Skin of body (tissue), 2 donors: Measurements from ENCODE around the gene TOX2. TPM values are rescaled to one million over a fixed set of nuclear protein-coding genes. Genes with fewer than 3 reads are reported as not detected.

Experiments used
- small RNA-seq: library from RNA; depleted of rRNA; stranded (forward); fragments of <200 nt; gene quantifications from one replicate; pipeline ENCODE3, GENCODE V24; 2014; ENCODE audit warnings: low replicate concordance
- total RNA-seq: library from RNA; depleted of rRNA; stranded (reverse); fragments of >200 nt; gene quantifications from one replicate; pipeline ENCODE4 v1.2.3, GENCODE V29; 2014

TOX2 gene
- total RNA-seq, 1 donor from 2014 or later = 0.89 TPM

Small RNA genes lying within 50 kb of the gene (small RNA-seq; reads per million reads assigned to genes)
- not detected for gene RN7SL443P

Other genes starting within 250 kb of the TOX2 start
- gene MYBL2, start 247.7 kb upstream of the TOX2 start, total RNA-seq = 4.2 TPM
- not detected for gene GTSF1L, start 187.8 kb upstream of the TOX2 start, total RNA-seq